ENCODE data around the gene RPL11. TPM values are rescaled to one million over a fixed set of nuclear protein-coding genes. Genes with fewer than 3 reads are reported as not detected.
"Not testable (repeated sequence)": the region's sequence is repeated elsewhere in the genome, so short reads cannot be mapped to it uniquely, and the experiment has no call there.

RPL11 gene
- polyA plus RNA-seq, 3 donors from 2014 or later: 524 to 763 (median 531) TPM

DNA sequence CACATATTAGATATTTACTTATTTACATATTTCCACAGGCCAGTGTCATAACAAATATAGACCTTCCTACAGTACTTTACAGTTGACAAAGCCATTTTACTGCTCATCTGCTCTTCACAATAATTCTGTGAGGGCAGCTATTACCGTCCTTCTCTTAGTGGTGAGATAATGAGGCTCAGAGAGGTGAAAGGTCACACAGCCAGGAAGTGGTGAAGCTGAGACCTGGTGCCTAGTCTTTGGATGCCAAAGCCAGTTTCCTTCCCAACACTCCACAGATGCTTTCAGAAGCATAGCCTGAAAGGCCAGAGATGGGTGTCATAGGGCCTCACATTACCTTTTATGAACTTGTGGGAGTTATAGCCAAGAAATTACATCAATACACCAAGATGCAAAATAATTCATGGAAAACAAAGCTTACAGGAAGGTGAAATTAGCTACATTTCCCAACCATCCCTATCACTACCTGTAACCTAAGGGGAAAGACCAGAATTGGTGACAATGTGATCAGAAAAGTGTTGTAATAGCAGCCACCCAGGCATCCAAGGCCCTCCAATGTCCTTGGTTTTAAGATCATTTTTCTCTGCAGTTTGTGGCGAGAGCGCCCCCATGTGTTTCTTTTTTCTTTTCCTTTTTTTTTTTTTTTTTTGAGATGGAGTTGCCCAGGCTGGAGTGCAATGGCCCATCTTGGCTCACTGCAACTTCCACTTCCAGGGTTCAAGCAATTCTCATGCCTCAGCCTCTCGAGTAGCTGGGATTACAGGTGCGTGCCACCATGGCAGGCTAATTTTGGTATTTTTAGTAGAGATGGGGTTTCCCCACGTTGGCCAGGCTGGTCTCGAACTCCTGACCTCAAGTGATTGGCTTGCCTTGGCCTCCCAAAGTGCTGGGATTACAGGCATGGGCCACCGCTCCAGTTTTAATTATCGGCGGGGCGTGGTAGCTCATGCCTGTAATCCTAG is 26.5 kb upstream of the RPL11 start:
- Mint-ChIP-seq H3K4me3 (no peak overlapping the region), H3K4me1 (peaks cover 0 to 2% of the 10 kb centered on the region in 2 donors), H3K36me3 (no peaks in the 10 kb centered on the region), H3K9me3 (no peaks in the 10 kb centered on the region), H3K27me3 (ENCODE audit: low read depth in 3 of 3) (peaks cover 2 to 9% (median 6%) of the 10 kb centered on the region in 3 donors), H3K27ac (no peak overlapping the region)
- DNase-seq: no peak

DNA sequence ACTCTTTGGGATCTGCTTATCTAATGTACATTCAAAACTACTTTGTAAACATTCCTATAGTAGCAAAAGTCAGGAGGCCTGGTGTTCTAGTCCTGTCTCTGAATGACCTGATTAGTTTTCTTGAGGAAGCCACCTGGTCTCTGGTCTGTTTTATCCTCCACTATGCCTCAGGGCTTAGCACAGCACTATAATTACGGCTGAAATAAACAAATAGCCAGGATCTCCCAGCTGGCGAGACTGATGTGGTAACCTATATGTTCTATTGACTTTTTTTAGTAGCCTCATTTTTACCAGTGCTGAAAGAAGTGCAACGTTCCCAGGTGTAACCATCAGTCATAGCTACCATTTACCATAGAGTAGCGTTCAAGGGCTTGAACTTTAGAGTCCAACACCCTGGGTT is 24.2 kb upstream of the RPL11 start:
- Mint-ChIP-seq H3K4me1 (peaks cover 0 to 2% of the 10 kb centered on the region in 2 donors), H3K27ac (no peak overlapping the region), H3K36me3 (no peaks in the 10 kb centered on the region), H3K4me3 (no peak overlapping the region), H3K9me3 (no peaks in the 10 kb centered on the region), H3K27me3 (ENCODE audit: low read depth in 3 of 3) (peaks cover 0 to 9% (median 2%) of the 10 kb centered on the region in 3 donors)
- DNase-seq: no peak

DNA sequence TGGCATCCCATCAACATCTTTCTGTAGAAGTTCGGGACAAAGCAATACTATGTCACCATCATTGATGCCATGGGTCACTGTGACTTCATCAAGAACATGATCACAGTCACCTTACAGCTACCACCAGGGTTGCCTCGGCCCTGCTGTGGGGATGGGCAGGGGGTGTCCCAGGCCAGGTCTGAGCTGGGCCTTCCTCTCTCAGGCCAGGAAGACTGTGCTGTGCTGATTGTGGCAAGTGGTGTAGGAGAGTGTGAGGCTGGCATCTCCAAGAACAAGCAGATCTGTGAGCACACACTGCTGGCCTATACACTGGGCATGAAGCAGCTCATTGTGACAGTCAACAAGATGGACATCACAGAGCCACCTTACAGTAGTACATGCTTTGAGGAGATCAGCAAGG is 20.9 kb upstream of the RPL11 start:
- Mint-ChIP-seq H3K4me3 (no peak overlapping the region), H3K27me3 (ENCODE audit: low read depth in 3 of 3) (peaks cover 0 to 9% (median 6%) of the 10 kb centered on the region in 3 donors), H3K27ac (no peak overlapping the region), H3K36me3 (no peaks in the 10 kb centered on the region), H3K9me3 (no peaks in the 10 kb centered on the region), H3K4me1 (no peaks in the 10 kb centered on the region)
- no peak for DNase-seq

DNA sequence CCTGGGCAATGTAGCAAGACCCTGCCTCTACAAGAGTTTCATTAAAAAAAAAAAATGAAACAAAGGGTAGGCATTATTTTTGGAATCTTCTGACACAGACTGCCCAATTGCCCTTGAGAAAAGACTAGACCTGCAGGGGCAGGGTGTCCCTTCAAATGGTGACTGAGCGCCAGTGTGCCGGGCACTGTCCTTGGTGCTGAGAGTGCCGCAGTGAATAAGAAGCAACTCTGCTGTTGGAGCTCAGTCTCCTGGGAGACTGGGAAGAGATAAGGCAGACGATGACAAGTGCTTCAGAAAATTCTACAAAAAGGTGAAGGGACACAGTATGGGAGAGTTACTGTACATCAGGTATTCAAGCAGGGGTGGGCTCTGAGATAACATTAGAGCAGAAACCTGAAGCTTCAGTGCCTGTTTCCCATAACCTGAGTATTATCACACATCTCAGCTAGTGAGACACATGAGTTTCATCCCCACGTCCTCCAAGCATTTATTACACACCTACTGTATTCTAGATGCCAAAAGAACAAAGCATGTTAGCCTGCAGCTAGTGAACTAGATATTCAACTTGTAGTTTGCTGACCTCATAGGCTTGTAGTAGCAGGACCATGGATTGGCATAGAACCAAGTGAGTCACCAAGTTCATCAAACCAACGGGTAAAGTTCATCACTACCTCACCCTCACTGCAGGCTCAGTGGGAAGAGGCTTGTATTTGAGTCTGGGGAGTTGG is 18.4 kb upstream of the RPL11 start:
- H3K4me3 Mint-ChIP-seq: no peak overlapping the region
- no peaks in the 10 kb centered on the region for H3K4me1 Mint-ChIP-seq
- no peaks in the 10 kb centered on the region for H3K36me3 Mint-ChIP-seq
- H3K27ac Mint-ChIP-seq: no peak overlapping the region
- H3K9me3 Mint-ChIP-seq: no peaks in the 10 kb centered on the region
- no peak for DNase-seq
- H3K27me3 Mint-ChIP-seq (ENCODE audit: low read depth in 3 of 3): peaks cover 4 to 10% (median 7%) of the 10 kb centered on the region in 3 donors

DNA sequence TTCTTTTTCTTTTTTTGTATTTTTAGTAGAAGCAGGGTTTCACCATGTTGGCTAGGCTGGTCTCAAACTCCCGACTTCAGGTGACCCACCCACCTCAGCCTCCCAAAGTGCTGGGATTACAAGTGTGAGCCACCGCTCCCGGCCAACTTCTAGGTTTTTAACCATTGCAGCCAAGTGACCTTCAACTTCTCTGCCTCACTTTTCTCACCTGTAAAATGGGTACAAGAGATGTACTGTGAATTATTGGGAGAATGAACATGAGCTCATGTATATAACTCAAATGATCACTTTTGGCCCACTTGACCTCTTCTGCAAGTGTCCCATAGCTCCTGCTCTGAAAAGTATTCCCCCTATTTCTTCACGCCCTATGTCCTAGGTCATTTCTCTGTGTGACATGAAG is 11.8 kb upstream of the RPL11 start:
- Mint-ChIP-seq H3K27ac (no peak overlapping the region), H3K27me3 (ENCODE audit: low read depth in 3 of 3) (peaks cover 2 to 9% (median 7%) of the 10 kb centered on the region in 3 donors), H3K36me3 (no peaks in the 10 kb centered on the region), H3K4me1 (no peaks in the 10 kb centered on the region), H3K4me3 (no peak overlapping the region), H3K9me3 (no peaks in the 10 kb centered on the region)
- DNase-seq: no peak

DNA sequence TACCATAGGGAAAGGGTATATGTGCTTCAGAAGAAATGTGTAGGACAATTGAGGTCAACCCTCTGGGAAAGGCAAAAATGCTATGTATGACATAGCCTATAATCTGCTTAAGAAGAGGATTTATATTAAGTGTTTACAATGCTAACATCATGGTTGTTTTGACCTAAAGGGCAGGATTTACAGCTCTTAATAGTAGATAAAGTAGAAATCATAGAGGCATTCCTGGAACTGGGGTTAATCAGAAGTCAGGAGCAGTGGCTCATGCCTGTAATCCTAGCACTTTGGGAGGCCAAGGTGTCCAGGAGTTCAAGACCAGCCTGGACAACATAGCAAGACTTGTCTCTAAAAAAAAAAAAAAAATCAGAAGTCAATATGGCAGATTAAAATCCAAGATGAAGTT is 8.7 kb upstream of the RPL11 start:
- Mint-ChIP-seq H3K4me3 (no peak overlapping the region), H3K27me3 (ENCODE audit: low read depth in 3 of 3) (peaks cover 0 to 9% (median 6%) of the 10 kb centered on the region in 3 donors), H3K9me3 (no peaks in the 10 kb centered on the region), H3K36me3 (no peaks in the 10 kb centered on the region), H3K4me1 (no peaks in the 10 kb centered on the region), H3K27ac (no peak overlapping the region)
- DNase-seq: no peak

DNA sequence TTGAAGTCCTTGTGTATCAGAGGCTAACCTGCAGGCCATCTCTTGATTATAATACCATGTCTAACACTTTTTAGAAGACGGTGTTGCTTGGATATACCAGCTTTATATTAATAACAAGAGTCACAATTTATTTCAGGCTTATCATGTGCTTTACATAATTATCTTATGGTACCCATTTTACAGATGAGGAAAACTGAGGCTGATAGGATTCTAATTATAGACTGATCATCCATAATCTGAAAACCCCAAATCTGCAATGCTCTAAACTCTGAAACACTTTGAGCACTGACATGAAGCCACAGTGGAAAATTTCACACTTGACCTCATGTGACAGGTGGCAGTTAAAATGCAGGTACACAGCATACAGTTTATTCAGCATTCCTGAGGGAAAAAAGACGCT is 7.2 kb upstream of the RPL11 start:
- no peaks in the 10 kb centered on the region for H3K9me3 Mint-ChIP-seq
- H3K4me1 Mint-ChIP-seq: no peaks in the 10 kb centered on the region
- peaks cover 0 to 6% (median 3%) of the 10 kb centered on the region in 3 donors for H3K27me3 Mint-ChIP-seq (ENCODE audit: low read depth in 3 of 3)
- no peak overlapping the region for H3K4me3 Mint-ChIP-seq
- no peak overlapping the region for H3K27ac Mint-ChIP-seq
- no peaks in the 10 kb centered on the region for H3K36me3 Mint-ChIP-seq
- no peak for DNase-seq

DNA sequence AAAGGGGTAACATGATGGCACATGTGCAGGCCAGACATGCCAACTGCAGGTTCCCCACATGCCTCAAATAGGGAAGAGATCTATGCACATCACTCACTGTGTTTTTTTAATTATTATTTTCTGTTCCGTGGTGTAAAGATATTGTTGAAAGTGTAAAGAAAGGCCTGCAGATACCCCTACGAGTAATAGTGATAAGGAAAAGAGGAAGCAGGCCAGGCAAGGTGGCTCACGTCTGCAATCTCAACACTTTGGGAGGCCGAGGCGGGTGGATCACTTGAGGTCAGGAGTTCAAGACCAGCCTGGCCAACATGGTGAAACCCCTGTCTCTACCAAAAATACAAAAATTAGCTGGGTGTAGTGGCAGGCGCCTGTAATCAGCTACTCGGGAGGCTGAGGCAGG is 6.4 kb upstream of the RPL11 start:
- H3K36me3 Mint-ChIP-seq; H3K27me3 Mint-ChIP-seq (ENCODE audit: low read depth in 3 of 3); H3K9me3 Mint-ChIP-seq; DNase-seq; H3K4me1 Mint-ChIP-seq; H3K27ac Mint-ChIP-seq; H3K4me3 Mint-ChIP-seq: not testable (repeated sequence)

DNA sequence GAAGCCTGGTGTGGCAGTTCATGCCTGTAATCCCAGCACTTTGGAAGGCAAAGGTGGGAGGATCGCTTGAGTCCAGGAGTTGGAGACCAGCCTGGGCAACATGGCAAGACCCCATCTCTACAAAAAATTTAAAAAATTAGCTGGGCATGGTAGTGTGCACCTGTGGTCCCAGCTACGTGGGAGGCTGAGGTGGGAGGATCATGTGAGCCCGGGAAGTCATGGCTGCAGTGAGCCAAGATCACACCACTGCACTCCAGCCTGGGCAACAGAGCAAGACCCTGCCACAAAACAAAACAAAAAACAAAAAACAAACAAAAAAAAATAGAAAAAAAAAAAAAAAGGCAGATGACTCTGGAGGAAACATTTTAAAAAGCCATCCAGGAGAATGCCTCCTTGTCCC is 3.9 kb upstream of the RPL11 start:
- not testable (repeated sequence) for H3K9me3 Mint-ChIP-seq; H3K27ac Mint-ChIP-seq; H3K36me3 Mint-ChIP-seq; H3K27me3 Mint-ChIP-seq (ENCODE audit: low read depth in 3 of 3); DNase-seq; H3K4me3 Mint-ChIP-seq
- peaks cover 7 to 11% of the 10 kb centered on the region in 2 donors for H3K4me1 Mint-ChIP-seq

DNA sequence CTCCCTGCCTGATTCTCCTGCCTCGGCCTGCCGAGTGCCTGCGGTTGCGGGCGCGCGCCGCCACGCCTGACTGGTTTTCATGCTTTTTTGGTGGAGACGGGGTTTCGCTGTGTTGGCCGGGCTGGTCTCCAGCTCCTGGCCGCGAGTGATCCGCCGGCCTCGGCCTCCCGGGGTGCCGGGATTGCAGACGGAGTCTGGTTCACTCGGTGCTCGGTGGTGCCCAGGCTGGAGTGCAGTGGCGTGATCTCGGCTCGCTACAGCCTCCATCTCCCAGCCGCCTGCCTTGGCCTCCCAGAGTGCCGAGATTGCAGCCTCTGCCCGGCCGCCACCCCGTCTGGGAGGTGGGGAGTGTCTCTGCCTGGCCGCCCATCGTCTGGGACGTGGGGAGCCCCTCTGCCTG is 3.3 kb upstream of the RPL11 start:
- H3K27me3 Mint-ChIP-seq (ENCODE audit: low read depth in 3 of 3); H3K27ac Mint-ChIP-seq: not testable (repeated sequence)

DNA sequence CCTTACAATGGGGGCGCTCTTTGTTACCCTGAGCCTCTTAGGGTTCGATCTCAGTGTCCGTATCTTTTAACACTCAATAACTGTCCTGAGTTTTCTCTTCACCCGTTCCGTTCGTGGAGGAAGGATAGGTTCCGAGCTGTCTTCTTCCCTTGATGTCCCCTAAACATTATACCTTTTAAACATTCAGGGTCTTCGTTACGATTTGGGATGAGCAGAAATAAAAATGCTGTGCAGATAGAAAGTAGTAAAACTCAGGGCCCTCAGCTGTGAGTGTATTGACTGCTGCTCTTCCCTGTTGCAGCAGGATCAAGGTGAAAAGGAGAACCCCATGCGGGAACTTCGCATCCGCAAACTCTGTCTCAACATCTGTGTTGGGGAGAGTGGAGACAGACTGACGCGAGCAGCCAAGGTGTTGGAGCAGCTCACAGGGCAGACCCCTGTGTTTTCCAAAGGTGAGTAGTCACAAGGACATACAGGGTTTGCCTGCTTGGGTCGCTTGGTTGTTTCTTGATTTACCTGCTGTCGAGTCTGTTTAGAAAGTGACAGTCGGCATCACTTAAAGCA is 784 bp downstream of the RPL11 start:
- H3K27me3 Mint-ChIP-seq (ENCODE audit: low read depth in 3 of 3): peaks cover 0 to 4% (median 0%) of the 10 kb centered on the region in 3 donors
- peak overlapping the region; percentile 90 to 94 (median 92) for H3K27ac Mint-ChIP-seq
- no peaks in the 10 kb centered on the region for H3K9me3 Mint-ChIP-seq
- peaks cover 48 to 54% of the 10 kb centered on the region in 2 donors for H3K4me1 Mint-ChIP-seq
- DNase-seq: no peak
- peaks cover 10 to 37% (median 20%) of the 10 kb centered on the region in 3 donors for H3K36me3 Mint-ChIP-seq
- peak overlapping the region; percentile 89 to 97 (median 94) for H3K4me3 Mint-ChIP-seq

More for the DNA sequence above, 3.3 kb upstream of the RPL11 start:
- peaks cover 13 to 17% of the 10 kb centered on the region in 2 donors for H3K4me1 Mint-ChIP-seq
- not testable (repeated sequence) for H3K4me3 Mint-ChIP-seq, H3K36me3 Mint-ChIP-seq, DNase-seq, H3K9me3 Mint-ChIP-seq

DNA sequence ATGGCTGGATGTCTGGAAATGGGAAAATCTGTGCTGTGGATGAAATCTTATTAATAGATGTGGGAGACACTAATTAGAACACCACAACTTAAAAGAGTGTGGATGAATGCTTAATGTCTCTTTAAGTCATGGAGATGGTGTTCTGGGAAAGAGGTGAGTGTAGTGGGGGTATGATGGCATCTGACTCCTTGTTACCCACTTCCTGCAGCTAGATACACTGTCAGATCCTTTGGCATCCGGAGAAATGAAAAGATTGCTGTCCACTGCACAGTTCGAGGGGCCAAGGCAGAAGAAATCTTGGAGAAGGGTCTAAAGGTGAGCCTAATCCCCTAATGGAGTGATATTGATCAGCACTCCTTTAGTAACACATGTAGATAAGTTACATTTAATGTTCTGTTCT is 2.0 kb downstream of the RPL11 start:
- H3K4me3 Mint-ChIP-seq: peak overlapping the region; percentile 89 to 97 (median 94)

DNA sequence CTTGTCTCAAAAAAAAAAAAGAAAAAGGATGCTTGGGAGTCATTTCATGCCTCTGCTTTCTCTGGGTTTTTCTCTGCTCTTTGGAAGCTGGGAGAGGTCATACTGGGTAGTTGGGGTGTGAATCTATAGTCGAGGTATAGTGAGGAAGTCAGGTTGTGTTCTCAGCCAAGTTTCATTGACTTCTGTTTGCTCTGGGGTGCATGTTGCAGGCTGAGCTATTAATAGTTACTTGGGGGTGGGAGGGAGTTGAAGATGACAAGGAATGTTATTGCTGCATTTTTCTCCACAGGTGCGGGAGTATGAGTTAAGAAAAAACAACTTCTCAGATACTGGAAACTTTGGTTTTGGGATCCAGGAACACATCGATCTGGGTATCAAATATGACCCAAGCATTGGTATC is 2.8 kb downstream of the RPL11 start:
- H3K9me3 Mint-ChIP-seq: no peaks in the 10 kb centered on the region
- H3K36me3 Mint-ChIP-seq: peaks cover 16 to 53% (median 29%) of the 10 kb centered on the region in 3 donors
- H3K27ac Mint-ChIP-seq: peak overlapping the region in 4 of 6 donors; percentile 4 to 64 (median 46)
- H3K4me3 Mint-ChIP-seq: peak overlapping the region in 2 of 5 donors; percentile 3 to 38
- peaks cover 59 to 70% of the 10 kb centered on the region in 2 donors for H3K4me1 Mint-ChIP-seq
- H3K27me3 Mint-ChIP-seq (ENCODE audit: low read depth in 3 of 3): peaks cover 0 to 5% (median 0%) of the 10 kb centered on the region in 3 donors
- DNase-seq: no peak

More for the DNA sequence above, 2.0 kb downstream of the RPL11 start:
- Mint-ChIP-seq H3K9me3 (no peaks in the 10 kb centered on the region), H3K36me3 (peaks cover 16 to 47% (median 29%) of the 10 kb centered on the region in 3 donors), H3K27me3 (ENCODE audit: low read depth in 3 of 3) (peaks cover 0 to 5% (median 0%) of the 10 kb centered on the region in 3 donors), H3K4me1 (peaks cover 58 to 66% of the 10 kb centered on the region in 2 donors), H3K27ac (peak overlapping the region; percentile 23 to 92 (median 90))
- DNase-seq: no peak

DNA sequence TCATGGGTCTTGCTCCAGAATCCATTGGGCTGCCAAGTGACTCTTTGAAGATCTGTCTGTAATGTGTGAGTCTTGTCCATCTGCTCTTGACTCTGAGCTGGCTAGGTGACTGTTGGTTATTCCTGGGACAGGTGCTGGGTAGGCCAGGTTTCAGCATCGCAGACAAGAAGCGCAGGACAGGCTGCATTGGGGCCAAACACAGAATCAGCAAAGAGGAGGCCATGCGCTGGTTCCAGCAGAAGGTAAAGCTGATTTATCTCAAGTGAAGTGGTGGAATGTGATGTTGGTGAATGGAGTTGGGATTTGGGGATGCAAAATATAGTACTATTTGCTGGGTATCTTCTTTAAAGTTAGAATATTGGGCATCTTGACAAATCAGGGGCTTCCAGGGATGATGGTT is 4.1 kb downstream of the RPL11 start:
- H3K4me1 Mint-ChIP-seq: peaks cover 63 to 75% of the 10 kb centered on the region in 2 donors
- H3K9me3 Mint-ChIP-seq: no peaks in the 10 kb centered on the region
- peaks cover 0 to 5% (median 2%) of the 10 kb centered on the region in 3 donors for H3K27me3 Mint-ChIP-seq (ENCODE audit: low read depth in 3 of 3)
- H3K27ac Mint-ChIP-seq: peak overlapping the region in 3 of 6 donors; percentile 2 to 17 (median 6)
- H3K4me3 Mint-ChIP-seq: no peak overlapping the region
- no peak for DNase-seq
- peaks cover 19 to 62% (median 32%) of the 10 kb centered on the region in 3 donors for H3K36me3 Mint-ChIP-seq

Data from immature natural killer cell (primary cell).